T-helper 9 cell (primary cell): ENCODE measurements around the gene ZDHHC24.
"Not testable (repeated sequence)": the region's sequence is repeated elsewhere in the genome, so short reads cannot be mapped to it uniquely, and the experiment has no call there.

Experiments
- DNase-seq: peaks from one replicate; pipeline ENCODE4 v3.0.0-alpha.2; 2020

Gene ZDHHC24

GRCh38 chr11:66564984-66565383 lies 19.1 kb upstream of the ZDHHC24 start:
- no peak for DNase-seq

DNA sequence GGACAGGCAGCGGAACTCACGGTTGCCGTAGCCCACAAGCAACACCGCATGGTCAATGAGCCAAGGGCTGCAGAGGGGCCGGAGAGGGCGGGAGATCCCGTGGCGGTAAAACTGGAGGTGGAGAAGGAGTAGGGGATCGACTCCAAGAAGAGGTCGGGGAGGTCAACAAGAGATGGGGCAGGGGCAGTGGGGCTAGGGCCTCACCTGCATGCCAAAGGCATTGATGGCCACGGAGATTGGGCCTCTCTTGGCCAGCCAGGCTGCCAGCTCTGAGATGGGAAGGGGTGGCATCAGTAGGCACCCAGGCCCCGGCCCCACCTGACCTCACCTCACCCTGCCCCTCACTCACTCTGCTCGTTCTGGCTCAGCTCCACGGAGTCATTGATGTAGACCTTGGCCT lies 18.7 kb upstream of the ZDHHC24 start:
- DNase-seq: no peak

DNA sequence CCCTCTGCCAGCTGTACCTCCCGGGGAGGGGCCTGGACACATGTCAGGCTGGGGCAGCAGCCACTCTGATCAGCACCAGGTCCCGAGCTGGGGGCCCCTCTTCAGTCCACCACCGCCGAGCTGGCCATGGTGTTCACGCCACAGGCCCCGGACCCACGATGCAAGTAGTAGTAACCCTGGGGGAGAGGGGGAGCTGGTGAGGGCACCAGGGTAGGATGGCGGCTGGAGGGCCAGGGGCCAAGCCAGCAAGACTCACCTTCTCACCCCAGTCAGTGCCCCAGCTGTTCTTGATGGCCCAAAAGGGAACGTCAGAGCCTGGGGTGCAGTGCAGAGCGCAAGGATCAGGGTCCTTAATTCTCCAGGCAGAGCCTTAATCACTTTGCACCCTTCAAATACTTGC lies 18.0 kb upstream of the ZDHHC24 start:
- no peak for DNase-seq

- DNase-seq: no peak
Observed at GRCh38 chr11:66562907-66563583, 17.2 kb upstream of the ZDHHC24 start.

DNA sequence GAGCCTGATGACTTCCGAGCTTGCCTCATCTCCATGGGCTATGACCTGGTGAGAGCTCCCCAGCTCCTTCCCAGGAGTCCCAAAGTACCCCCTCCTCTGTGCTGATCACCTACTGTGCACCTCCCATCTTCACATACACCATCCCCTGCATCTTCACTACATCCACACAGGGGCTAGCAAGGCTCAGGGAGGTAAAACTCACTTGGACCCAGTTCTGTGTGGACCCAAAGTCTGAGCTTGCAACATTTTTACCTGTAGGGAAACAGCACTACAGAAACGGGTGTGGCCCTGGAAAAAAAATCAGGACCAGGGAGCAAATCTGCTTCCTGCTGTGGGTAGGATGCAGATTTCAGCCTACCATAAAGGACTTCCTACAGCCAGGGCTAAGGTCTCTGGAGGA lies 16.4 kb upstream of the ZDHHC24 start:
- DNase-seq: no peak

- no peak for DNase-seq
Observed at GRCh38 chr11:66561975-66562248, 16.1 kb upstream of the ZDHHC24 start.

GRCh38 chr11:66561178-66561974 lies 15.5 kb upstream of the ZDHHC24 start:
- no peak for DNase-seq

DNA sequence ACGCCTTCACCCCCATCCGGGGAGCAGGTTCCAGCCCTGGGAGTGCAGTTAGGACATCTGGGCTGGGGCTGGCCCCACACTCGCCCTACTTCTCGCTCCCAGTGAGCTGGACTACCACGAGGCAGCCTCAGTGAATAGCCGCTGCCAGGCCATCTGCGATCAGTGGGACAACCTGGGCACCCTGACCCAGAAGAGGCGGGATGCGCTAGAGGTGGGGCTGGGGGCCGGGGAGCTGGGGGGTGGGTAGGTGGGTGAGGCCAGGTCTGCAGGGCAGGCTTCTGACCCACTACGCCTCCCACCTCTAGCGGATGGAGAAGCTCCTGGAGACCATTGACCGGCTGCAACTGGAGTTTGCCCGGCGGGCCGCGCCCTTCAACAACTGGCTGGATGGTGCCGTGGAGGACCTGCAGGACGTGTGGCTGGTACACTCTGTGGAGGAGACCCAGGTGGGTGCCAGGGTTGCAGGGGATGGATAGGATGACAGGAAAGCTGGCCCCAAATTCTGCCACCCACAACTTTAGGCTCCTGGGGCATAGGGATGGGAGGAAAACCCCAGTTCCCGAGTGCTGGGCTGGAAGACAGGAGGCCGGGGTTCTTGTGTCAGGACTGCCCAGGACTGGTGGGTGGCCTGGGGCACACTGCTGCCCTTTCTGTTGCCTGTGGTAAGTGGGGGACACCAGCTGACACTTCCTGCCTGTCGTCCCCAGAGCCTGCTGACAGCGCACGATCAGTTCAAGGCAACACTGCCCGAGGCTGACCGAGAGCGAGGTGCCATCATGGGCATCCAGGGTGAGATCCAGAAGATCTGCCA lies 14.2 kb upstream of the ZDHHC24 start:
- DNase-seq: no peak

DNA sequence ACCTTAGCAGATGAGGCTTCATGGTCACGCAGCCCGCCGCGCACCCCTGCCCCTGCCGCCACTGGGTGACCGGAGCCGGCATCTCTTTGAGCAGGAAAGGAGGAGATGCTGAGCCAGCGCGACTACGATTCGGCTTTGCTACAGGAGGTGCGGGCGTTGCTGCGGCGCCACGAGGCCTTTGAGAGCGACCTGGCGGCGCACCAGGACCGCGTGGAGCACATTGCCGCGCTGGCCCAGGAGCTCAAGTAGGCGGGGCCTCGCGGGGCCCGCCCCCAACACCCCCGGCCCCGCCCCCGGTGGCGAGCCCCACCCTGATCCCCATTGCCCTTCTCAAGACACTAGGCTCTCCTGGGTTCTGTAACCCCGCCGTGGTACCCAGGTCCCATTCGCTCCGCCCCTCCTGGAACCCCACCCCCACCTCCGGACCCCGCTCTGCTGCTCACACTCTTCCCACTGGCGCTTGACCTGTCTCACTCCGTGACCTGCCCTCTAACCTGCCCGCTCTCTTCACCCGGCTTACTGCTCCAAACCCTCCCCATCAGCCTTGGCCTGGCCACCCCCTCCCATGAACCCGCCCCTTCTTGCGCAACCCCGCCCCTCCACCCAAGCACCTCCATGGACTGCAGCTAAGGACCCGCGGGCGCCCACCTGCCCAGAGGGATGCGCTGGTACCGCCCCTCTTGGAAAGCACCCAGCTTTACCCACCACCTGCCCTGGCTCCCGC lies 13.5 kb upstream of the ZDHHC24 start:
- peak; percentile 28 for DNase-seq

- no peak for DNase-seq
Observed at GRCh38 chr11:66557733-66558326, 12.0 kb upstream of the ZDHHC24 start.

DNA sequence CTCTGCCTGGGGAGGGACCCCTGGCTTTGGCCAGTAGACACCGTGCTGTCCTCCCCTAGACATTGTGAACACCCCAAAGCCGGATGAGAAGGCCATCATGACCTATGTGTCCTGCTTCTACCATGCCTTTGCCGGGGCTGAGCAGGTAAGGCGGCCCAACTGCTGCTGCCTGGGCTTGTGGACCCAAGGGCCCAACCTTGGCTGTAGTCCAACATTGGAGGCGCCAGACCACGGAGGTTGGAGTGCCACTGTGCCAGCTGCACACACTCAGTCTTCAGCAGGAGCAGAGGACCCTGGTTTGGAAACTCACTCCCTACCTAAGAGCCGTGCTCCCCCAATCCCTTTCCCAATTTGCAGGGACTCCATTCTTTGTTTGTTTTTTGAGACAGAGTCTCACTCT lies 10.2 kb upstream of the ZDHHC24 start:
- DNase-seq: no peak

- no peak for DNase-seq
Observed at GRCh38 chr11:66555416-66555815, 9.6 kb upstream of the ZDHHC24 start.

DNA sequence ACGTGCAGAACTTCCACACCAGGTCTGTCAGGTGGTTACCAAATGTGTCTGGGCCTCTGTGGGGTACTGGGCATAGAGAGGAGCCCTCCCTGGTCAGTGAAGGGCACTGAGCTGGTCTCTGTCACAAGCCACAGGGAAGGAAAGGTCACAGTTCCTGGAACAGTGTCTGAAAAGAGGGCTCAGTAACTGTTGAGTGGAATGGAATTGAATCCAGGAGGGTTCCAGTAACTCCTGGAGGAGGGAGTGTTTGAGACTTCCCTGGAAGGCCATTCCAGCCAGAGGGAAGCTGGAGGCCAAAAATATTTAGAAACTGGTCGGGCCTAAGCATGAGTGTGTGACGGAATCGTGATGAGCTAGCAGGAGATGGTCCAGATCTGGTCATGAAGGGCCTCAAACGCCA lies 8.8 kb upstream of the ZDHHC24 start:
- DNase-seq: no peak

DNA sequence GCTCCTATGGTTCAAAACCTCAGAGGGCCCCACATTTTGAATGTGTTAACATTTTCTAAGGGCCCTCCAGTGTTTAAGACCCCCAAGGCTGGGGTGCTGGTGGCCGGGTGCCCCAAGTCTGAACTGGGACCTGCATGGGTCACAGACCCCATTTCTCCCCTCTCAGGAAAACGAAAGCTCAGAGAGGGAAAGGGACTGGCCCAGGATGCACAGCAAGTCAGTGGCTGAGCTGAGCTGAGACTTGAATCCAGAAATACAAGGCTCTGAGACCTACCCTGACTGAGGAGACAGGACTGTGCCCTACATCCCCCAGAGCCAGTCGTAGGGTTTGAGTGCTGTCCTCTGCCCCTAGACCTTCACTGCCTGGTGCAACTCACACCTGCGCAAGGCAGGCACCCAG lies 5.0 kb upstream of the ZDHHC24 start:
- DNase-seq: no peak

DNA sequence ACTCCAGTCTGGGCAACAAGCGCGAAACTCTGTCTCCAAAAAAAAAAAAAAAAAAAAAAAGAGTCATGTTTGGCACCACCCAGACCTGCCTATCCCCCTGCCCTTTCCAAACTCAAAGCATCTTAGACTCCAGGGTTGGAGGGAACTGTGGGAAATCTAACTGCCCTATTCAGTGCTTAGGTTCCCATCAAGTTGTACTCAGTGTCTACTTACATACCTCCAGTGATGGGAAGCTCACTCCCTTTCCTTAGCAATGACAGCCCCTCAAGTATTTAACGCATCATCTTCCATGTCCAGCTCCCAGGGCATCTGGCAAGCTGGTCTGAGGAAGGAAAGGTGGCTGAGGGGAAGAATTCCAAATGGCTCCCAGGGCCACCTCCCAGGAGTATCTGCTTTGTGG lies 3.8 kb upstream of the ZDHHC24 start:
- no peak for DNase-seq

- DNase-seq: no peak
Observed at GRCh38 chr11:66548774-66549630, 3.2 kb upstream of the ZDHHC24 start.

- DNase-seq: no peak
Observed at GRCh38 chr11:66548041-66548440, 2.2 kb upstream of the ZDHHC24 start.

GRCh38 chr11:66547662-66548009 lies 1.8 kb upstream of the ZDHHC24 start:
- no peak for DNase-seq

DNA sequence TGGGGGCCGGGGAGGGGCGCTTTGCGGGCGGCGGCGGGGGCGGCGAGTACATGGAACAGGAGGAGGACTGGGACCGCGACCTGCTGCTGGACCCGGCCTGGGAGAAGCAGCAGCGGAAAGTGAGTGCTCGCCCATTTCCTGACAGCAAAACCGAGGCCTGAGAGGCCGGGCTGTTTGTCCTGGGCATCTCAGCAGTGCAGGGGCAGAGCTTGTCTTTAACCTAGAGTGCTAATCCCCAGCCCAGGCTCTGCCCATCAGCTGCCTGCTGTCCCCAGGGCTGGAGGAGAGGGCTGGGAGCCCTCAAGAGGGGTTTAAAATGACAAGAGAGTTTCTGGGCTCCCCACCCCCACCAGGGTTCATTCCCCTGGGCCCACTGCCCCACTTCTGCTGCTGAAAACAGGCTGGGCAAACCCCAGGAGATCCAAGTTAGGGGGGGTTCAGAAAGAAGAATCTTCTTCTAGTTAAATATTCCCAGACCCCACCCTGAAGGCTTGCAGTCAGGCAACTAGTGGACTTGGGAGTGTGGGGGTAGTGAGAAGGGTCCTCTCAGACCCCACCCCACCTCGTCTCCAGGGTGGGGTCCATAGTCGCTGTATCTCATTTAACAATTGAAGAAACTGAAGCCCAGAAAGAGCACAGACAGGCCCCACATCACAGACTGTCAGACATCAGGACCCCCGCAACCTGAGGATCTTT lies 1.3 kb upstream of the ZDHHC24 start:
- no peak for DNase-seq

GRCh38 chr11:66546368-66546965 lies 619 bp upstream of the ZDHHC24 start, which contains the start of gene ACTN3:
ACTN3 (plus strand) TSS chr11:66546903; CDS start chr11:66546938, 35 bp downstream.
- peak; percentile 15 for DNase-seq

GRCh38 chr11:66544952-66545351 lies 896 bp downstream of the ZDHHC24 start:
- DNase-seq: not testable (repeated sequence)
